HG03097 (cell line): Measurements from ENCODE around the gene PCDHGA9.
"Not testable (repeated sequence)": the region's sequence is repeated elsewhere in the genome, so short reads cannot be mapped to it uniquely, and the experiment has no call there.

Experiments
- ATAC-seq: cut with Tn5 transposase; IDR thresholded peaks from one replicate; pipeline ENCODE4 v1.9.1; 2021; ENCODE audit not compliant: unreplicated experiment, low FRiP score

The PCDHGA9 gene

GRCh38 chr5:141413540-141414069 is 11.0 kb downstream of the PCDHGA9 start:
- ATAC-seq, result no peak

- ATAC-seq, result not testable (repeated sequence)
These were observed 12.1 kb downstream of the PCDHGA9 start for GRCh38 chr5:141414548-141415274.

GRCh38 chr5:141415275-141415618 is 12.7 kb downstream of the PCDHGA9 start:
- not testable (repeated sequence) for ATAC-seq

- peak; percentile 70 for ATAC-seq
These were observed 15.1 kb downstream of the PCDHGA9 start, which contains the start of gene PCDHGB7 for GRCh38 chr5:141417494-141418172. PCDHGB7 (plus strand) TSS chr5:141417677; CDS start chr5:141417860, 183 bp downstream.

GRCh38 chr5:141419074-141419880 is 16.7 kb downstream of the PCDHGA9 start:
- no peak for ATAC-seq

GRCh38 chr5:141420855-141421488 is 18.4 kb downstream of the PCDHGA9 start, which contains the start of gene PCDHGA11:
PCDHGA11 (plus strand) TSS chr5:141421051; CDS start chr5:141421228, 177 bp downstream.
- ATAC-seq, result no peak

GRCh38 chr5:141421489-141421855 is 18.9 kb downstream of the PCDHGA9 start:
- no peak for ATAC-seq

GRCh38 chr5:141422742-141423291 is 20.2 kb downstream of the PCDHGA9 start:
- ATAC-seq, result no peak

- no peak for ATAC-seq
These were observed 25.3 kb downstream of the PCDHGA9 start for GRCh38 chr5:141427783-141428426.

GRCh38 chr5:141430332-141431113 is 27.9 kb downstream of the PCDHGA9 start, which contains the start of gene PCDHGA12:
PCDHGA12 (plus strand) TSS chr5:141430507; CDS start chr5:141430760, 253 bp downstream.
- ATAC-seq, result no peak

GRCh38 chr5:141431286-141431685 is 28.7 kb downstream of the PCDHGA9 start:
- no peak for ATAC-seq

- not testable (repeated sequence) for ATAC-seq
These were observed 29.7 kb downstream of the PCDHGA9 start for GRCh38 chr5:141432308-141432707.

GRCh38 chr5:141432726-141433125 is 30.1 kb downstream of the PCDHGA9 start:
- ATAC-seq, result not testable (repeated sequence)

GRCh38 chr5:141434006-141434405 is 31.4 kb downstream of the PCDHGA9 start:
- ATAC-seq, result no peak

GRCh38 chr5:141437221-141437620 is 34.6 kb downstream of the PCDHGA9 start:
- ATAC-seq, result no peak

- ATAC-seq, result no peak
These were observed 37.0 kb downstream of the PCDHGA9 start for GRCh38 chr5:141439411-141440141.

GRCh38 chr5:141440341-141440740 is 37.8 kb downstream of the PCDHGA9 start:
- ATAC-seq, result no peak

GRCh38 chr5:141441571-141442170 is 39.1 kb downstream of the PCDHGA9 start:
- ATAC-seq, result no peak
